WTC11 (cell line): ENCODE data around the gene LDLRAD2. TPM values are rescaled to one million over a fixed set of nuclear protein-coding genes. Genes with fewer than 3 reads are reported as not detected.

Source experiments
- ATAC-seq: fragments of 200-7000 bp; cut with Tn5 transposase; 2 replicates; pipeline ENCODE4 v1.10.0; 2021; ENCODE audit warnings: mild to moderate bottlenecking, moderate library complexity
- CTCF ChIA-PET: fragments of 300-600 bp; sonication (Branson Sonifier 250); formaldehyde crosslinking; loops from one replicate; lab custom pipeline; 2021; ENCODE audit warnings: antibody characterized with exemption; lab: Charles Lee
- POLR2A ChIA-PET: fragments of 350-600 bp; sonication (Branson Sonifier 250); formaldehyde crosslinking; loops from one replicate; lab custom pipeline; 2021; ENCODE audit warnings: antibody characterized with exemption; lab: Charles Lee
- DNase-seq: peaks from one replicate; pipeline ENCODE4 v3.0.0; 2021; ENCODE audit warnings: low spot score
- H3K27ac Mint-ChIP-seq: 2 replicates; pipeline ENCODE4 v1.8.0; 2021; ENCODE audit warnings: mixed read lengths
- H3K27me3 Mint-ChIP-seq: 2 replicates; pipeline ENCODE4 v1.8.0; 2021; ENCODE audit warnings: low read depth, mild to moderate bottlenecking, moderate library complexity, mixed read lengths
- H3K36me3 Mint-ChIP-seq: 2 replicates; pipeline ENCODE4 v1.8.0; 2021; ENCODE audit warnings: mixed read lengths
- H3K4me1 Mint-ChIP-seq: 2 replicates; pipeline ENCODE4 v1.8.0; 2022; ENCODE audit warnings: mixed read lengths
- H3K4me3 Mint-ChIP-seq: 2 replicates; pipeline ENCODE4 v1.8.0; 2021; ENCODE audit warnings: mild to moderate bottlenecking, moderate library complexity, mixed read lengths
- H3K9me3 Mint-ChIP-seq: 2 replicates; pipeline ENCODE4 v1.8.0; 2021; ENCODE audit warnings: mixed read lengths
- MAX ChIP-seq: sonication (generic); formaldehyde crosslinking; IDR thresholded peaks from 2 replicates; pipeline ENCODE4 v1.8.0; 2022; ENCODE audit warnings: mild to moderate bottlenecking, missing genetic modification reagents
- NFE2L1 ChIP-seq: sonication (generic); formaldehyde crosslinking; IDR thresholded peaks from 2 replicates; pipeline ENCODE4 v1.8.1; 2023; ENCODE audit warnings: missing genetic modification reagents
- NFYB ChIP-seq: sonication (generic); formaldehyde crosslinking; conservative IDR thresholded peaks from 2 replicates; pipeline ENCODE4 v1.8.0; 2022; ENCODE audit warnings: low read depth, missing genetic modification reagents
- SMAD4 ChIP-seq: sonication (generic); formaldehyde crosslinking; IDR thresholded peaks from 2 replicates; pipeline ENCODE4 v1.8.0; 2022; ENCODE audit warnings: mild to moderate bottlenecking, missing genetic modification reagents
- TEAD4 ChIP-seq: sonication (generic); formaldehyde crosslinking; IDR thresholded peaks from 2 replicates; pipeline ENCODE4 v1.8.0; 2022; ENCODE audit warnings: mild to moderate bottlenecking, missing genetic modification reagents
- ZNF121 ChIP-seq: sonication (generic); formaldehyde crosslinking; IDR thresholded peaks from 2 replicates; pipeline ENCODE4 v1.8.0; 2023; ENCODE audit warnings: missing genetic modification reagents
- ZNF416 ChIP-seq: fragments of 250-450 bp; sonication (Bioruptor Pico); IDR thresholded peaks from 2 replicates; pipeline ENCODE4 v1.9.0; 2021; ENCODE audit warnings: mild to moderate bottlenecking, inconsistent platforms
- ZNF425 ChIP-seq: fragments of 250-450 bp; sonication (Bioruptor Pico); conservative IDR thresholded peaks from 2 replicates; pipeline ENCODE4 v1.9.0; 2021; ENCODE audit warnings: mild to moderate bottlenecking
- ZNF512 ChIP-seq: sonication (generic); formaldehyde crosslinking; IDR thresholded peaks from 2 replicates; pipeline ENCODE4 v1.8.1; 2022; ENCODE audit warnings: missing genetic modification reagents, borderline replicate concordance
- total RNA-seq: library from RNA; stranded (reverse); gene quantifications from 3 replicates; pipeline ENCODE4 v1.2.3, GENCODE V29; 2021
- TF ChIP-seq, protein P1 (sequence below): sonication (generic); formaldehyde crosslinking; IDR thresholded peaks from 2 replicates; pipeline ENCODE4 v1.8.1; 2023; ENCODE audit warnings: mild to moderate bottlenecking, missing genetic modification reagents
- TF ChIP-seq, protein P2 (sequence below): fragments of 250-450 bp; sonication (Bioruptor Pico); IDR thresholded peaks from 2 replicates; pipeline ENCODE4 v1.9.0; 2021; ENCODE audit warnings: mild to moderate bottlenecking, borderline replicate concordance
- TF ChIP-seq, protein P3 (sequence below): sonication (generic); formaldehyde crosslinking; IDR thresholded peaks from 2 replicates; pipeline ENCODE4 v1.8.1; 2022; ENCODE audit warnings: low read depth, missing genetic modification reagents, borderline replicate concordance
- TF ChIP-seq, protein P4 (sequence below): sonication (generic); formaldehyde crosslinking; IDR thresholded peaks from 2 replicates; pipeline ENCODE4 v1.8.1; 2023; ENCODE audit warnings: mild to moderate bottlenecking, missing genetic modification reagents, moderate library complexity
- TF ChIP-seq, protein P5 (sequence below): sonication (generic); formaldehyde crosslinking; IDR thresholded peaks from 2 replicates; pipeline ENCODE4 v1.8.1; 2023; ENCODE audit warnings: mild to moderate bottlenecking, moderate library complexity, missing genetic modification reagents

The LDLRAD2 gene
- total RNA-seq, 1 experiment from 2014 or later: 0.63 TPM

DNA sequence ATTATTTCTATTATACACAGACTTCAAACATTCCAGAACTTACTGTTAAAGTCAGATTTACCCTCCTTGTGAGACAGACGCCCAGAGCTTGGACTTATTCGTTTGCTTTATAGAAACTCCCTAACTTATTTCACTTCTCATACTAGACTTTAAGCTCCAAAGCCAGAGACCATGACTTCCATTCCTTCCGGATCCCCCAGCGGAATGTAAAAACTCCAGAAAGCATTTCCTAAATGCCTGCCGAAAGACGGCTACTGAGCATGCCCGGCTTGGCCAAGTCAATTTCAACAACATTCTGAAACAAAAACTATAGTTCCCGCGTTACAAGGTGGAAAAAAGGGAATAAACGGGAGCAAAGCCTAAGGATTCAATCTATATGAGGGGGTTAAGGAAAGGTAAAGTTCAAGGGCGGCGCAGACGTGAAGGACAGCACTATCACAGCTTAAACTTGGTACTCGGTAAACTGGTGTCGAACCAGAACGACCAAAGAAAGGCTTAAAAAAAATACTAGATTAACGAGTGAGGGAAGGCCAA is 30.2 kb upstream of the LDLRAD2 start (continued):
- TF ChIP-seq, protein P1, sequence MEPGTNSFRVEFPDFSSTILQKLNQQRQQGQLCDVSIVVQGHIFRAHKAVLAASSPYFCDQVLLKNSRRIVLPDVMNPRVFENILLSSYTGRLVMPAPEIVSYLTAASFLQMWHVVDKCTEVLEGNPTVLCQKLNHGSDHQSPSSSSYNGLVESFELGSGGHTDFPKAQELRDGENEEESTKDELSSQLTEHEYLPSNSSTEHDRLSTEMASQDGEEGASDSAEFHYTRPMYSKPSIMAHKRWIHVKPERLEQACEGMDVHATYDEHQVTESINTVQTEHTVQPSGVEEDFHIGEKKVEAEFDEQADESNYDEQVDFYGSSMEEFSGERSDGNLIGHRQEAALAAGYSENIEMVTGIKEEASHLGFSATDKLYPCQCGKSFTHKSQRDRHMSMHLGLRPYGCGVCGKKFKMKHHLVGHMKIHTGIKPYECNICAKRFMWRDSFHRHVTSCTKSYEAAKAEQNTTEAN (CRISPR knock-in tag): no peak
- TF ChIP-seq NFYB (CRISPR knock-in tag) (no peak), TEAD4 (CRISPR knock-in tag) (no peak), MAX (CRISPR knock-in tag) (no peak), ZNF416 (CRISPR knock-in tag) (no peak), ZNF121 (CRISPR knock-in tag) (no peak), NFE2L1 (CRISPR knock-in tag) (no peak)
- TF ChIP-seq, protein P2, sequence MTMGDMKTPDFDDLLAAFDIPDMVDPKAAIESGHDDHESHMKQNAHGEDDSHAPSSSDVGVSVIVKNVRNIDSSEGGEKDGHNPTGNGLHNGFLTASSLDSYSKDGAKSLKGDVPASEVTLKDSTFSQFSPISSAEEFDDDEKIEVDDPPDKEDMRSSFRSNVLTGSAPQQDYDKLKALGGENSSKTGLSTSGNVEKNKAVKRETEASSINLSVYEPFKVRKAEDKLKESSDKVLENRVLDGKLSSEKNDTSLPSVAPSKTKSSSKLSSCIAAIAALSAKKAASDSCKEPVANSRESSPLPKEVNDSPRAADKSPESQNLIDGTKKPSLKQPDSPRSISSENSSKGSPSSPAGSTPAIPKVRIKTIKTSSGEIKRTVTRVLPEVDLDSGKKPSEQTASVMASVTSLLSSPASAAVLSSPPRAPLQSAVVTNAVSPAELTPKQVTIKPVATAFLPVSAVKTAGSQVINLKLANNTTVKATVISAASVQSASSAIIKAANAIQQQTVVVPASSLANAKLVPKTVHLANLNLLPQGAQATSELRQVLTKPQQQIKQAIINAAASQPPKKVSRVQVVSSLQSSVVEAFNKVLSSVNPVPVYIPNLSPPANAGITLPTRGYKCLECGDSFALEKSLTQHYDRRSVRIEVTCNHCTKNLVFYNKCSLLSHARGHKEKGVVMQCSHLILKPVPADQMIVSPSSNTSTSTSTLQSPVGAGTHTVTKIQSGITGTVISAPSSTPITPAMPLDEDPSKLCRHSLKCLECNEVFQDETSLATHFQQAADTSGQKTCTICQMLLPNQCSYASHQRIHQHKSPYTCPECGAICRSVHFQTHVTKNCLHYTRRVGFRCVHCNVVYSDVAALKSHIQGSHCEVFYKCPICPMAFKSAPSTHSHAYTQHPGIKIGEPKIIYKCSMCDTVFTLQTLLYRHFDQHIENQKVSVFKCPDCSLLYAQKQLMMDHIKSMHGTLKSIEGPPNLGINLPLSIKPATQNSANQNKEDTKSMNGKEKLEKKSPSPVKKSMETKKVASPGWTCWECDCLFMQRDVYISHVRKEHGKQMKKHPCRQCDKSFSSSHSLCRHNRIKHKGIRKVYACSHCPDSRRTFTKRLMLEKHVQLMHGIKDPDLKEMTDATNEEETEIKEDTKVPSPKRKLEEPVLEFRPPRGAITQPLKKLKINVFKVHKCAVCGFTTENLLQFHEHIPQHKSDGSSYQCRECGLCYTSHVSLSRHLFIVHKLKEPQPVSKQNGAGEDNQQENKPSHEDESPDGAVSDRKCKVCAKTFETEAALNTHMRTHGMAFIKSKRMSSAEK (CRISPR knock-in tag): no peak

- H3K4me1 Mint-ChIP-seq: peaks cover 30% of the 10 kb centered on the region
- POLR2A ChIA-PET: interaction anchor here (0.6 to 1.1 kb wide), 6 partner anchors 10 to 153 kb away, joined by 3 to 5 read pairs (median 3); no protein-coding TSS in a partner anchor
- H3K36me3 Mint-ChIP-seq: peaks cover 8% of the 10 kb centered on the region
- CTCF ChIA-PET: interaction anchor here (0.6 to 1.7 kb wide), 8 partner anchors 14 to 127 kb away, joined by 3 to 7 read pairs (median 4); no protein-coding TSS in a partner anchor
- no peaks in the 10 kb centered on the region for H3K27me3 Mint-ChIP-seq
- H3K4me3 Mint-ChIP-seq: peak overlapping the region; percentile 90
- peaks cover 5% of the 10 kb centered on the region for H3K9me3 Mint-ChIP-seq
- peak overlapping the region; percentile 97 for H3K27ac Mint-ChIP-seq
- no peak for DNase-seq
- TF ChIP-seq, protein P3, sequence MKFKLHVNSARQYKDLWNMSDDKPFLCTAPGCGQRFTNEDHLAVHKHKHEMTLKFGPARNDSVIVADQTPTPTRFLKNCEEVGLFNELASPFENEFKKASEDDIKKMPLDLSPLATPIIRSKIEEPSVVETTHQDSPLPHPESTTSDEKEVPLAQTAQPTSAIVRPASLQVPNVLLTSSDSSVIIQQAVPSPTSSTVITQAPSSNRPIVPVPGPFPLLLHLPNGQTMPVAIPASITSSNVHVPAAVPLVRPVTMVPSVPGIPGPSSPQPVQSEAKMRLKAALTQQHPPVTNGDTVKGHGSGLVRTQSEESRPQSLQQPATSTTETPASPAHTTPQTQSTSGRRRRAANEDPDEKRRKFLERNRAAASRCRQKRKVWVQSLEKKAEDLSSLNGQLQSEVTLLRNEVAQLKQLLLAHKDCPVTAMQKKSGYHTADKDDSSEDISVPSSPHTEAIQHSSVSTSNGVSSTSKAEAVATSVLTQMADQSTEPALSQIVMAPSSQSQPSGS: peak; percentile 48; the same call in 1 of the 2 replicates
- TF ChIP-seq ZNF425 (CRISPR knock-in tag): no peak
- TF ChIP-seq, protein P4, sequence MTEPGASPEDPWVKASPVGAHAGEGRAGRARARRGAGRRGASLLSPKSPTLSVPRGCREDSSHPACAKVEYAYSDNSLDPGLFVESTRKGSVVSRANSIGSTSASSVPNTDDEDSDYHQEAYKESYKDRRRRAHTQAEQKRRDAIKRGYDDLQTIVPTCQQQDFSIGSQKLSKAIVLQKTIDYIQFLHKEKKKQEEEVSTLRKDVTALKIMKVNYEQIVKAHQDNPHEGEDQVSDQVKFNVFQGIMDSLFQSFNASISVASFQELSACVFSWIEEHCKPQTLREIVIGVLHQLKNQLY (CRISPR knock-in tag): 0 out of 2 replicates have a peak, but pooled peaks have one; percentile 8
- TF ChIP-seq, protein P5, sequence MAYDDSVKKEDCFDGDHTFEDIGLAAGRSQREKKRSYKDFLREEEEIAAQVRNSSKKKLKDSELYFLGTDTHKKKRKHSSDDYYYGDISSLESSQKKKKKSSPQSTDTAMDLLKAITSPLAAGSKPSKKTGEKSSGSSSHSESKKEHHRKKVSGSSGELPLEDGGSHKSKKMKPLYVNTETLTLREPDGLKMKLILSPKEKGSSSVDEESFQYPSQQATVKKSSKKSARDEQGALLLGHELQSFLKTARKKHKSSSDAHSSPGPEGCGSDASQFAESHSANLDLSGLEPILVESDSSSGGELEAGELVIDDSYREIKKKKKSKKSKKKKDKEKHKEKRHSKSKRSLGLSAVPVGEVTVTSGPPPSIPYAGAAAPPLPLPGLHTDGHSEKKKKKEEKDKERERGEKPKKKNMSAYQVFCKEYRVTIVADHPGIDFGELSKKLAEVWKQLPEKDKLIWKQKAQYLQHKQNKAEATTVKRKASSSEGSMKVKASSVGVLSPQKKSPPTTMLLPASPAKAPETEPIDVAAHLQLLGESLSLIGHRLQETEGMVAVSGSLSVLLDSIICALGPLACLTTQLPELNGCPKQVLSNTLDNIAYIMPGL (CRISPR knock-in tag): peak; percentile 94; the same call in 1 of the 2 replicates
- TF ChIP-seq ZNF512 (CRISPR knock-in tag): no peak
- 0 out of 2 replicates have a peak, but pooled peaks have one; percentile 50 for TF ChIP-seq SMAD4
- ATAC-seq: peak; percentile 11
Observed at GRCh38 chr1:21782349-21782867, 29.7 kb upstream of the LDLRAD2 start.
